Skin of body (tissue), 2 donors: ENCODE measurements around the gene PAX4. TPM values are rescaled to one million over a fixed set of nuclear protein-coding genes. Genes with fewer than 3 reads are reported as not detected.
A peak's percentile ranks its signal among the peaks of the same experiment; 100 is the strongest.

Experiments used
- DNase-seq: peaks from one replicate; lab custom pipeline; 2025; lab: John Stamatoyannopoulos, UW
- total RNA-seq: library from RNA; depleted of rRNA; stranded (reverse); fragments of >200 nt; gene quantifications from one replicate; pipeline ENCODE4 v1.2.3, GENCODE V29; 2014

PAX4 gene
- not detected for total RNA-seq

GRCh38 chr7:127618042-127618441 is at the start of gene PAX4:
TSS of gene PAX4 (minus strand) at chr7:127618142. CDS start at chr7:127615928, 2,214 bp downstream.
- DNase-seq = no peak

DNA sequence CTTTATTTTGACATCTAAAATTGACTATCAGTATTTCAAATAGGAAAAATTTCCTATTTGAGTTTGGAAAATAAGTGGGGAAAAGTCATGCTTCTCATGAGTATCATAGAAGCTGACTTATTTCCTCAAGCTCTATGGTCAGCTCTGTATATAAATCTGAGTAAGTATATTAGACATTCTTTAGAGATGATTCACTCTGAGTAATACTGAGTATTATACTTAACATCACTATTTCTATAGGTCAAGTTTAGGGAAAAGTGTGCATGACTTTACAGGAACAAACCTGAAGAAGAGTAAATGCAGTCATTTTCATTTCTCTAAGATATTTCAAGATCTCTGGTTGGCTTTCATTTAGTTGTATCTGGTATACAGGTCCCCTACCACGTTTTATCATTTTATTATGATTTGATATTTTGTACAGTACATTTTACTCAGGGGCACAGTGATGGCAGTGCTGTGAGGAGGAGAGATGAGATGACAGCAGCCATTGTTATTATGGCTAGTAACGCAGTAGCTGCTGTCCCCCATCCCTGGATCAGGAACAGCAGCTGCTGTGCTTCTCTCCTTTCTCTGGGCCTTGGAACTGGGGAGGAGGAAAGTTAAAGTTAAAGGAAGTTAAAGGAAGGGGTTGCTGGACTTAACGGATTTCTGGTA is 49.2 kb upstream of the PAX4 start:
- DNase-seq = no peak

- DNase-seq = no peak
These were observed 48.7 kb upstream of the PAX4 start for GRCh38 chr7:127666602-127667001.

- DNase-seq = no peak
These were observed 48.0 kb upstream of the PAX4 start for GRCh38 chr7:127665922-127666321.

- DNase-seq = no peak
These were observed 41.2 kb upstream of the PAX4 start for GRCh38 chr7:127658970-127659630.

DNA sequence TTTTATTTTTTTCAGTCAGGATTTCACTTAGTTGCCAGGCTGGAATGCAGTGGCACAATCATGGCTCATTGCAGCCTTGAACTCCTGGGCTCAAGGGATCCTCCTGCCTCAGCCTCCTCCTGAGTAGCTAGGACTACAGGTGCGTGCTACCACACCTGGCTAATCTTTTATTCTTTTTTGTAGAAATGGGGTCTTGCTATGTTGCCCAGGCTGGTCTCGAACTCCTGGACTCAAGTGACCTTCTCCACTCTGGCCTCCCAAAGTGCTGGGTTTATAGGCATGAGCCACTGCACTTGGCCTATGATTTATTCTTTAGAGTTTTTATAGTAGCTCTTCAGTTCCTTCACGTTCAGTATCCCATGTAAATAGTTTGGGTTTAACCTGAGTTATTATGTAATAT is 39.6 kb upstream of the PAX4 start:
- DNase-seq = no peak

DNA sequence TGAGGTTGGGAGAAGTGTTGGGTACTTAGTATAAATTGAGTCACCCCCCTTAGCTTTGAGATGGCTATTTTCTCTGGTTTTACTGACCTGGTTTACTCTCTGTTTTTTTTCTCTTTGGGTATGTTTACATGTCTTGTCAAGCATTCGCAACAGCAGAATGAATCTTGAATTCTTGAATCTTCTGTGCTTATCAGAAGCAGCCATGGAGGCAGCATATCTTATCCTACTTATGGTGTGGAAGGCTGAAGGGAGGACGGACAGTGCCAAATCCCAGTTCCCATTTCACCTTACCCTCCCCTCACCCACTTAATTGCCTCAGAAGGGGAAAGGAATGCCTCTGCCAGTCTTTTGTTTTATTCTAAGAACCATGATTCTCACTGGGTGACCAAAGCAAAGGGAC is 37.8 kb upstream of the PAX4 start:
- DNase-seq = no peak

DNA sequence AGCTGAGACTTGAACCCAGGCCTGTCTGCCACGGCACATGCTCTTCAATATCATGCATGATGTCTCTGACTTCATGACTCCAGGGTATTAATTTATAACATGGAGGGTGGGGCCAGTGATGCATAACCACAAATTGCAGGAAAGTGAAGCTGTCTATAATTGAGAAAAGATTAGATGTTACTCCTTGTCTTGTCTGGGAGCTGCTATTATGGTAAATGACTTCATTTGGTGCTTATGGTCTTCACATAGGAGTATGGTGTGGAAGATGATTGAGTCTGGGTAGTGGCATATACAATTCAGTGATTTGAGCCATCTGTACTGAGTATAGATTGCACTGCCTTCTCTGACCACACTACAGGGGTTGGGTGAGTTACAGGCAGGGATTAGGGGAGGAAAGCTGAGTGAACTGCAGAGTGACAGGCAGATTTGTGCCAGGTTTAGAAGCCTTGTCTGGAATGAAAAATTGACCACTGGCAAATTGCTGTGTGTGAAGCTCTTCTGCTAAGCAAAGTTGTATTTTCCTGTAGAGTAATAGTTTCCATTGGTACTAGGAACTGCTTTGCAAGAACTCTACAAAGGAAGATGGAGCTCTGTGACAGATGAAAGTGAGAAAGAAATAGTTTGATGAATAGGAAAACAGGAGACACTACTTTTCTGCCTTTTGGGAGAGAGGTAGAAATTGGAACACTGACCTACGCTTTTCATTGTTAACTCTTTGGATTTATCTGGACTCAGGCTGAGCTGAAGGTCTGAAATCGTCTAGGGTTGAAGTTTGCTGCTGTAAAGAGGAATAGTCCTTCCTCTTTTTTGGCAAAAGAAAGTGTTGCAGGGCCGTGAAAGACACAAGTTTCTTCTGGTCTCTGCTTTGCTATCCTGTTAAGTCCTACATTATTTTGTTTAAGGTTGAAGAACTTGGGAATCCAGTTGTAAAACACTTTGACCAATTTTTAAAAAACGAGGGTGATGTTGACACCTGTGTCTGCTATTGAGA is 36.8 kb upstream of the PAX4 start:
- no peak for DNase-seq

GRCh38 chr7:127653396-127653795 is 35.5 kb upstream of the PAX4 start:
- DNase-seq = no peak

GRCh38 chr7:127652333-127653248 is 34.6 kb upstream of the PAX4 start:
- DNase-seq = no peak

DNA sequence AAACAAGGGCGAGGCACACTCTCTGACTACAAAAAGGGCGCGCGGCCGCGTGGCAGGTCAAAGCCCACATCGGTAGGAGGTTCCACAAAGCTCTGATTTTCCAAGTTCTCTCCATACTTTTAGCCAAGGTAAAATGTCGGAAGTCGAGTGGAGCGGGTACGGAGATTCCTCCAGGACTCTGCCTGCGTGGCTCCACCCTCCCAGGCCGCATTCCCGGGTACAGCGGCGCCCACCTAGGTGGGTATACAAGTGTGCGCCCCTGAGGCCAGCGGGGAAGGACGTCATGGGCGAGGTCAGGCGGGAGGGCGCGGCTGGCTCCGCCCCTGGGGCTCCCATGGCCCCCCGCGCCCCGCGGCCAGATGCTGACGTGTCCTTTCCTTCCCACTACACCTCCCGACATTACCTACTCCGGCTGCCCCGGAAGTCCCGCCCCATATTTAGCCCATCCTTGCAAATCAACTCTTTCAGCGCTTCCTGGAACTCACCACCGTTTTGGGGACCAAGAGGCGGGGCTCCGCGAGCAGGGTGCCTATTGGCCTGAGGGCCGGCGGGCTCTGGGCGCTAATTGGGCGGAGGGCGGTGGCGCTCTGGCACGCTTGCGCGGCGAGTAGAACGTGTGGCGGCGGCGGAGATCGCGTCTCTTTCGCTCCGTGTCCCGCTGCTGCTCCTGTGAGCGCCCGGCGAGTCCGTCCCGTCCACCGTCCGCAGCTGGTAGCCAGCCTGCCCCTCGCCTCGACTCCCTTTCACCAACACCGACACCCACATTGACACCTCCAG is 33.8 kb upstream of the PAX4 start, which contains the start of gene SND1:
Gene SND1 (plus strand): TSS at position 639 of the 777 bp plus-strand sequence. CDS start 180 bp downstream, outside the sequence.
- DNase-seq = peak; percentile 99

GRCh38 chr7:127650847-127651555 is 33.1 kb upstream of the PAX4 start:
- no peak for DNase-seq

DNA sequence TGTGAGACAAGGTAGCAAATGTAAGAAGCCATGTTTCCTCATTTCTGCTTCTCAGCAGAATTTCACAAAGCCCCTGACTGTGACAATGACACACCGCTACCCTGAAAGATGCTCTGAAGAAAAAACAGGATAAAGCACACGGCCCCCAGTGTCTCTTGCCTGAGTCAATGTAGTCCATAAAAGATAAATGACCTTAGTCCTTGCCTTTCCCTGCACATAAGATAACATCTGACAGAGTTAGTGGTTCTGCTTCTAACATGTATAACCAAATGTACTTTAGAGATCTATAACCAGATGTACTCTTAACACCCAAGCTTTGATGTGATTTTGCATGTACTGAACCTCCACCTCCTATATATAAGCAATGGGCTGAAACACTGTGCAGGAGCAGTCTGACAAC is 31.0 kb upstream of the PAX4 start:
- DNase-seq = no peak

GRCh38 chr7:127647636-127648035 is 29.7 kb upstream of the PAX4 start:
- DNase-seq = no peak

DNA sequence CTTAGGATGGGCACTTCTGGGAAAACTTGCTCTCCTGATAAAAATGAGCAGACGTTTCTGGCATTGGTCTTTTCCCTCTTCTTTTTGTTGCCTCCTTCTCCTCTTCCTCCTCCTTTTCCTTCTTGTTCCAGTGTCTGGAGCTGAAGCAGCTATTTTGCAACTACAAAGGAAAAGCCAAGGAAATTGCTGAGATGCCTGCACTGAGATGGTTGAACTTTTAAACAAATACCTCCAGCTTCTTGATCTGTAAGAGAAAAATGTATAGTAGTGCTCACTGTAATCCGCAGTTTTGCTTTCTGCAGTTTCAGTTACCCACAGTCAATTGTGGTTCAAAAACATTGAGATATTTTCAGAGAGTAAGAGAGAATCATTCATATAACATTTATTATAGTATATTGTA is 26.5 kb upstream of the PAX4 start:
- DNase-seq = no peak

DNA sequence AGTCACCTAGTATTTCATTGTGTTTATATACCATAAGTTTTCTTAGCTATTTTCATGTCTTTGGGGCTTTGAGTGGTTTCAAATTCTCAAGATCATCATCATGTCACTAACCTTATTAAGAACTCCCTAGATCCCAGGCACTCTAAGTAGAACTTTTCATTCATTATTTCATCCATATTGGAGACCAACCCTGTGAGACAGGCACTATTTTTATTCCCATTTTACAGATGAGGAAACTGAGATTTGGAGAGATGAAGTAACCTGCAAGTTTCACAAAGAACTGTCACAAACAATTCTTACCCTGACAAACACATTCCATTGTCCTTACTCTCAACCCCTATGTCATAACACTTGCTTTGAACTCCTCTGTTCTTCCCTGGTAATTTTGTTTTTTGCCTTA is 20.3 kb upstream of the PAX4 start:
- DNase-seq = no peak

GRCh38 chr7:127635659-127636285 is 17.8 kb upstream of the PAX4 start:
- DNase-seq = no peak

GRCh38 chr7:127632276-127632910 is 14.5 kb upstream of the PAX4 start:
- DNase-seq = no peak
